Measurements from ENCODE around the gene ANKRD39.
A peak's percentile ranks its signal among the peaks of the same experiment; 100 is the strongest.

ANKRD39 gene

DNA sequence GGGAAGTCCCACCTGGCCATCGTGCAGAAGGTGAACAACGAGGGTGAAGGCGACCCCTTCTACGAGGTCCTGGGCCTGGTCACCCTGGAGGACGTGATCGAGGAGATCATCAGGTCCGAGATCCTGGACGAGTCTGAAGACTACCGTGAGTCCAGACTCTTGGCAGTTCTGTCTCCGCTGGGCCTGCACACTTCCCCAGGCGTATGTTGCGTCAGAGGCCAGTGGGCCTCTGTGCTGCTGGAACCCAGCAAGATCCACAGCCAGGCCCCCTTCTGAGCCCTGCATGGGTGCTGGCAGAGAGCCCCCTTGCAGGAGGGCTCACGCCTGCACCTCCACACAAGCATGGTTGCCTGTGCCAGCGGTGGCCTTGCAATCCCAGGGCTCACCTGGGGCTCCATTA lies 32.8 kb downstream of the ANKRD39 start:
- no peak for DNase-seq

DNA sequence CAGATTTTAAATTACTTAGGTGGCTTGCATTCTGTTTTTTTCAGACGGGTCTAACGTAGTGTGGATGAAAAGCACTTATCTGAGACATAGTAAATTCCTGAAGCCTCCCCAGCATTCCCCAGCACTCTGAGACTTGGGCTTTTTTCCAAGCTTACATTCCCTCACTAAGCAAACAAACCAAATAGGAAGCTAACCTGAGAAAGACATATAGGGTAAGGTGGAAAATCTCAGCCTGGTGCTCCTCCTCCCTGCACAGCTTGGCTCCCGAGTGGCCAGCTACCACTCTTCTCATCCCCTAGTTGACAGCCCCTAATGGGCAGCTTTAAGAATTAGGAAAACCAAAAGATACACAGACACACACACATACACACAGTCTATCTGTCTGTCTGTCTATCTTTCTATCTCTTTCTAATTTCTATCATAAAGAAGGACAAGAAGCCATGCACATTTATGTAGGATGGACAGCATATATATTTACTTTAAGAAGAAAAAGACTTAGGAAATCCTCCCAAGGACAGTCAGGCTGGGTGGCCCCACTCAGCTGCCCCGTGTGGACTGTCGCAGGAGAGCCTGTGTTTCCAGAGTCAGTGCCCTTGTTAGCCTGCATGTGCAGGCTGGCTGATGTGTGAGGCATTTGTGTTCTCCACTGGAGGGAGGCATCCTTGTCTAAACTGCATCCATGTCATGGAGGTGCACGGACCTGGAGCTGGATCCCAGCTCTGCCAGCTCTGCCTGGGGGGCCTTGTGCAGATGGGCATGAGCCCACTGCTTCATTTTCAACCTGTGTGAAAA lies 33.5 kb downstream of the ANKRD39 start:
- DNase-seq = no peak

DNA sequence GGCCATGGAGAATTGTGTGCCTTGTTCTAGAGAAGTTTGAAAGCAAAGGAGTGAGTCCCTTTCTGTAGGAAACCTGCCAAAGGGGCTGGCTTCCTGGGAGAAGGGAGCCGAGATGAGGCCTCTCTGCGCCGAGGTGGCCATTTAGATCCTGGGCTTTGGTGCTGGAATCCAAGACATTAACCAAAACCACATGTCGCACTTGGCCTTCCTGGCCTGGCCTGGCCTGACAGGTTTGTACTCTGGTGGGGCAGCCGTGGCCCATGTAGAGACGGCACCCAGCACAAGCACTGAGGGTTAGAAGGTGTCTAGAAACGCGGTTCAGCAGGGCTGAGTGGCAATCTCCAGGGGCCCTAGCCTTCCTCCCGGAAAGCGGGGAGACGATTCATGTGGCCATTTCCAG lies 34.6 kb downstream of the ANKRD39 start:
- no peak for DNase-seq

- DNase-seq = no peak
These were observed 35.0 kb downstream of the ANKRD39 start for GRCh38 chr2:96822786-96823185.

GRCh38 chr2:96821113-96821675 lies 36.6 kb downstream of the ANKRD39 start:
- DNase-seq = no peak

DNA sequence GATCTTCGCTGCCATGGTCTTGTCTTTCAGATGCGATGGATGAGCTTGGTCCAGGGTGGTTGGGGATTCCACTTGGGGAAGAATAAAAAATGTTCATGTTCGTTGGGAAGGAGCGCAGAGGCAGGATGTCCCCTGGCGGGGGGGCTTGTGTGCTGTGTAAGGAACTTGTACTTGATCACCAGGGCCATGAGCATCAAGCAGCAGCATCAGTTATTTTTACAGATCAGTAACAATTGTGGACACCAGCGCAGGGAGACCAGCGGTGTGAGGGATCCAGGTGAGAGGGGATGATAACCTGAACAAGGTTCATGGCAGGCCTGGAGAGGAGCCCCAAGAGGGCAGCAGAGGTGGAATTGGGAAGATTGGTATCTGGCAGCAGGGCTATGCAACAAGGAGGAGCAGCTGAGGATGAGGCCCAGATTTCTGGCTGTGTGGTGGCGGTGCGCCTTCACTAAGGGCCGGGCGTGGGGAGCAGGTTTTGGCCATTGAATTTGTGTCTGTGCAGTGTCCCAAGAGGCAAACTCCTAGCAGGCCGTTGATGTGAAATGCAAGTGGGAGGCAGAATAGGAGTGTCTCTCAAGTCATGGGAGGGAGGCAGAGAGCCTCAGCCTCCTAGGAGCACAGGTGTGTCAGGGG lies 37.8 kb downstream of the ANKRD39 start:
- DNase-seq = no peak

GRCh38 chr2:96819128-96819875 lies 38.5 kb downstream of the ANKRD39 start:
- no peak for DNase-seq

- no peak for DNase-seq
These were observed 39.9 kb downstream of the ANKRD39 start for GRCh38 chr2:96817882-96818281.

DNA sequence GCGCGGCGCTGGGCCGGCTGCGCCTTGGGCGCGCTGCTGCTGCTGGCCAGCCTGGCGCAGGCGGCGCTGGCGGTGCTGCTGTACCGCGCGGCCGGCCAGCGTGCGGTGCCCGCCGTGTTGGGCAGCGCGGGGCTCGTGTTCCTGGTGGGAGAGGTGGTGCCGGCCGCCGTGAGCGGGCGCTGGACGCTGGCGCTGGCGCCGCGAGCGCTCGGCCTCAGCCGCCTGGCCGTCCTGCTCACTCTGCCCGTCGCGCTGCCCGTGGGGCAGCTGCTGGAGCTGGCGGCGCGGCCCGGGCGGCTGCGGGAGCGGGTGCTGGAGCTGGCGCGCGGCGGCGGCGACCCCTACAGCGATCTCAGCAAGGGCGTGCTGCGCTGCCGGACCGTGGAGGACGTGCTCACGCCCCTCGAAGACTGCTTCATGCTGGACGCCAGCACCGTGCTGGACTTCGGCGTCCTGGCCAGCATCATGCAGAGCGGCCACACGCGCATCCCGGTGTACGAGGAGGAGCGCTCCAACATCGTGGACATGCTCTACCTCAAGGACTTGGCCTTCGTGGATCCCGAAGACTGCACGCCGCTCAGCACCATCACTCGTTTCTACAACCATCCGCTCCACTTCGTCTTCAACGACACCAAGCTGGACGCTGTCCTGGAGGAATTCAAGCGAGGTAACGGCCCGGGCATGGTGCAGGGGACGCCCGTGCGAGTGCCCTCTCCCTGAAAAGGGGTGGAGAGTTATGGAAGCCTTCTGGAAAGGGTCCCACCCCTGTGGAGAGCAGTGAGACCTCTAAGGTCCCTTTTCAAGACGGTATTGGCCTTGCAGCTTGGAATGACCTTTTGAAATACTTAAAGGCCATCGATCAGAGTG lies 40.7 kb downstream of the ANKRD39 start:
- DNase-seq = no peak

- peak; percentile 84 for DNase-seq
These were observed 41.5 kb downstream of the ANKRD39 start, which contains the start of gene CNNM3 for GRCh38 chr2:96816127-96816835. TSS of gene CNNM3 (plus strand) at chr2:96816268. CDS start at chr2:96816278, 10 bp downstream.

DNA sequence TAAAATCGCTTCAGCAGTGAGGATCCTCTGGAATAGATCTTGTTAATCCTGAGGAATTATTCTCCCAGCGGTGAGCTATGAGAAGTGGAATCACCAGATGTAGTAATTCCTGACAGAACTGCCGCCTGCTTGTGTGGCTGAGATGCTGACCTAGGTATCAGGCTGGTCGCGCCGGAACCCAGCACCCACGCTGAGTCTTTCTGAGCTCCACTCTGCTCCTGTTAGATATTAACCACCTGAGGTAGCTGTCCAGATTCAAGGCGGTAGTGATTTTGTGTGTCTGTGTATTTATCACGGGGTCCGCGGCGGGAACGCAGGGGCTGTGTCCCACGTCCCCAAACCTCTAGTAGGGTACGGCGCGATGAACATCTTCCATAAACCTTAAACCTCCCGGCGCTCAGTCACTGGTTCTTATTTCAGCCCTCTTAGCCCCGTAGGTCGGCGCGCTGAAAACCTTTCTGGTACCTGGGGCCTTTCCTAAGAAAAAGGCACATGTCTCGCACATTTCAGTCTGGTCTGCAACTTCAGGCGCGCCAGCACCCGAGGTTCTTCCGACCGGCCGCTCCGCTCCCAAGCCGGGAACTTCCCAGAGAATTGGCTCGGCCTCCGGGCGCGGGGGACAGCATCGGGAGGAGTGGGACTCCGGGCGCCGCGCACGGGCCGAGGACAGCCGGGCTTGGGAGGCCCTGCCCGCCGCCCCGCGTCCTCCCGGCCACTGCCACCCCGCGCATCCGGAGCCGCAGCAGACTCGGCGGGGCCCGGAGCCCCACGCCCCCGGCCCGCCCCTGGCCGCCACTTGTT lies 42.3 kb downstream of the ANKRD39 start:
- peak; percentile 32 for DNase-seq

GRCh38 chr2:96813656-96814055 lies 44.2 kb downstream of the ANKRD39 start:
- DNase-seq = no peak

GRCh38 chr2:96811917-96812316 lies 45.9 kb downstream of the ANKRD39 start:
- DNase-seq = no peak

GRCh38 chr2:96810783-96811192 lies 47.0 kb downstream of the ANKRD39 start:
- no peak for DNase-seq

DNA sequence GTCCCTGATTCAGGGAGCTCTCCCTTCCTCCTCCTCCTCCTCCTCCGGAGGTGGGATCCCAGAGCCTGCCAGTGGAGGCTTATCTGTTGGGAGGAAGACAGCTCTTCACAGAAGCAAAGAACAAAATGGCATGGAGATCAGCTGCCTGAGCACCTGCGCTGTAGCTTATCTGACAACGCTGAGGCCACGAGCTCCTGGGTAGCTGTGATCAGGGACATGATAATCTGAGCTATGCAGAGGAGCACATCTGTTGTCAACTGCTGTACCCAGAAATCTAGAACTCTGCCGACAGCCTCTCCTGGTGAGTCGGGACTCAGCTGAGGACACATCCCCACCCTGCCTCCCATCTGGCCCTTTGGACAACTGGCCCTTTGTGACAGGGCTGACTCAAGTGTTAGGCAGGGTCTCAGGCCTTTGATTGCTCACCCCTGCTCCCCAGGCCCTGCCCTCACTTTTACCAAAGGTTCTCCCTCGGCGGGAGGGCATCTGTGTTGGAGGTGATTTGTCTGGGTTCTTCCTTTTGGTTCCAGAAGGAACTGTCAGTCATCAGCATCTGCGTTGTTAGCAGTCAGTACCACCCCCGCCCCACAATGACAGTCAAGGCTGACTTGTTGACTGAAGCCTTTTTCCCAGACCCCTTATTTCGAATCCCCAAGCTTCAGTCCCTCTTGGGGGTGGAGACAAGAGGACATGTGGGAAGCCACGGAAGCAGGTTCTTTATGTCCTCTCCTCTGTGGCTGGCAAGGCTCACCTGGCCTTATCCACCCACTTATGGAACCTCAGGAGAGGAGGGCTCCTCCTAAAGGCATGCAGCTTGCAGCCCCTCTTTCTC lies 47.6 kb downstream of the ANKRD39 start:
- no peak for DNase-seq

DNA sequence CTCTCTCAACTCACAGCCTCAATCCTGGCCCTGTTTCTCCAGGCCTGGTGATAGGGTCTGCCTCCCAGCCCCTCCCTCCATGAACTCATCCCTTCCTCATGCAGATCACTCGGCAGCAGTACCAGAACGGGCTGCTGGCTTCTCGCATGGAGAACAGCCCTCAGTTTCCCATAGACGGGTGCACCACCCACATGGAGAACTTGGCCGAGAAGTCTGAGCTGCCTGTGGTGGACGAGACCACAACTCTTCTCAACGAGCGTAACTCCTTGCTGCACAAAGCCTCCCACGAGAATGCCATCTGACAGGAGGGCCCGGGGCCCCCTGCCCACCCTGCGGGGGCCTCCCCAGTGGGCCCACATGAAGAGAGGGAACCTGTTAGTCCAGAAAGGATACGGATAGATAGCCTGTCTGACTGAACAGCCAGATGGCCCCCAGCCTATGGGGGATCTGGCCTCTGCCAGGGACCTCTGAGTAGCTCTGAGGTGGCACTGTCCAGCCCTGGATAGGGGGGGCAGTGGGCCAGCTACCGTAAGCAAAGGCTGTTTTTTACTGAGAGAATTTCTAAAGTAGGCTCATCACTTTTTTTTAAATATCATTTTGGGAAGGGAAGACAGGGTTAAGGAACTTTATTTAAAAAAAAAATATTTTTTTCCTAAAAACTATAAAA lies 48.5 kb downstream of the ANKRD39 start:
- no peak for DNase-seq

GRCh38 chr2:96808176-96808837 lies 49.5 kb downstream of the ANKRD39 start:
- DNase-seq = no peak

- no peak for DNase-seq
These were observed 50.7 kb downstream of the ANKRD39 start for GRCh38 chr2:96807127-96807471.

All from amniotic stem cell (primary cell).